HG03175 (cell line): ENCODE measurements around the gene RBKS.
A peak's percentile ranks its signal among the peaks of the same experiment; 100 is the strongest.
"Not testable (repeated sequence)": the region's sequence is repeated elsewhere in the genome, so short reads cannot be mapped to it uniquely, and the experiment has no call there.

Experiments used
- ATAC-seq: cut with Tn5 transposase; IDR thresholded peaks from one replicate; pipeline ENCODE4 v1.9.1; 2021; ENCODE audit warnings: mild to moderate bottlenecking, moderate library complexity; ENCODE audit not compliant: unreplicated experiment

RBKS gene

DNA sequence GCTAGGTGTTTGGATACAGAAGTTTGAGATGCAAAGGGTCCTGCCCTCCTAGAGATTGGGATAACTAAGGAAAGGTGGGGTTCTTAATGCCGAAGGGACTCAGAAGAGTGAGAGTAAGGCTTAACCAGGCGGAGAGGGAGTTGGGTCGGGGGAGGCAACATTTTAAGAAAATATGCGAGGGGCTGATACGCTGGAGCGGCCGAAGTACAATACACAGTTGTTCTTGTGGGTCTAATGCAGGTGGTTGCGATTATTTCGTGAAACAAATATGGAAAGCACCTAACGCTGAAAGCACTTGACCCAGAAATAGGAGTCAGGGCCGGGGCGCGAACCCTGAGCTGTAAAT lies 119.0 kb downstream of the RBKS start:
- ATAC-seq = peak; percentile 14

DNA sequence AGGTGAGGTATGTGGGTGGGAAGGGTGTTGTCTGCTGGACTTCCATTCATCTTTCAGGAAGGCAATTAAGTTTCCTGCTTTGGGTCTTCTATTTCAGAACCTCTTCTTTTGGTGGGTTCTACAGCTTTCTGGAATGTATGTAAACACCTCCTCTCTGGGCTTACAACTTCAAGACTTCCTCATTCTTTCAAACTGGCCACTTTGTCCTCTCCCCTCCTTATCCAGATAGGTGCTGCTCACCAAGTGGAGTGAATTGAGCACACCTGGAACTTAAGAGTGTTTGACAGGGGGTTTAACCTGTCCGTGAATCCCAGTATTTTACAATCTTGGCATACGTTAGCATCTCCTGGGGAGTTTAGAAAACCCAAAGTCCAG lies 123.9 kb downstream of the RBKS start:
- no peak for ATAC-seq

DNA sequence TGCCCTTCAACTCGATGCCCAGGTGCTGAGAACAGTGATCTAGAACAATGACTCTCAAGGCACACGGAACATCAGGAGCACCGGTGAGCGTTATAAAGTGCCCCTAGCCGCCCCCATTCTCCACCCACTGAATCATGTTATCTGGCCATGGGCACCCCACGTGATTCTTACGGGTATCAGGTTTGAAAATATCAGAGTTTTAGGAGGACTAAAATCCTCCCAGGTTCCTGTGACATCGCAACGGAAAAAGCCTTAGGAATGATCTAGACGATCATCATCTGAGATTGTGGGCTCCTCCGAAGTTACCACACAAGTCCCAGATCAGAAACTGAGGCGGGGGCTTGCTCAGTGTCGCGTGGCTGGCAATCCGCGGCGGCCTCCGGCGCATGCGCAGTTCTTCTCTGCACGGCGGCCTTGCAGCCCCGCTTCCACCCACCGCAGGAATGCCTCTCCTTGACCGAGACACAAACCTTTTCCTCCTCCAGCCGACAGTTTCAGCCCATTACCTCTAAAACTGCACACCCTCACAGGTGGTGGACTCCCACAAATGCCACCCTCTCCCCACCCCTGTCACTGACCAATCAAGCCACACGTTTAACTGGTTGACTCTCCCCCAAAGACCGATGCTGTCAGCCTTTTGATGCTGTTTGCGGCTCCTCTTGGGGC lies 124.4 kb downstream of the RBKS start:
- ATAC-seq = no peak

DNA sequence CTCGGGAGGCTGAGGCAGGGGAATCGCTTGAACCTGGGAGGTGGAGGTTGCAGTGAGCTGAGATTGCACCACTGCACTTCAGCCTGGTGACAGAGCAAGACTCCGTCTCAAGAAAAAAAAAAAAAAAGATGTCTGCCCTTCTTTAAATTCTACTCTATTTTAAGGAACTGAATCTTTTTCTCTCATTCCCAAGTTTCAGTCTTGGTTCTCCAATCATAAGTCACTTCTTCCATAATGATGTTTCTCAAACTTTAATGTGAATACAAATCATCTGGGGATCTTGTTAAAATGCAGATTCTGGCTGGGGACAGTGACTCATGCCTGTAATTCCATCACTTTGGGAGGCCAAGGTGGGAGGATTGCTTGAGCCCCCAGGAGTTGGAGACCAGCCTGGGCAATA lies 125.7 kb downstream of the RBKS start:
- ATAC-seq = not testable (repeated sequence)

DNA sequence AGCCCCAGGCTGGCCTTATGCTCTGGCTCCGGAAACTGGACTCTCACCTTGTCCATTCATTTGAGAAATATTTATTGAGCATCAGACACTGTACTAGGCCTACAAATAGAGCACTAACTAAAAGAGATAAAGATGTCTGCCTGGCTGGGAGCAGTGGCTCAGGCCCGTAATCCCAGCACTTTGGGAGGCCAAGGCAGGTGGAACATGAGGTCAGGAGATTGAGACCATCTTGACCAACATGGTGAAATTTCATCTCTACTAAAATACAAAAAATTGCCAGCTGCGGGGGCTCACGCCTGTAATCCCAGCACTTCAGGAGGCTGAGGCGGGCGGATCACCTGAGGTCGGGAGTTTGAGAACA lies 126.3 kb downstream of the RBKS start:
- ATAC-seq = no peak

- ATAC-seq = no peak
These were observed 127.0 kb downstream of the RBKS start for GRCh38 chr2:27762951-27763906.

- no peak for ATAC-seq
These were observed 133.4 kb downstream of the RBKS start for GRCh38 chr2:27756544-27757498.

- ATAC-seq = no peak
These were observed 134.1 kb downstream of the RBKS start for GRCh38 chr2:27756091-27756490.

DNA sequence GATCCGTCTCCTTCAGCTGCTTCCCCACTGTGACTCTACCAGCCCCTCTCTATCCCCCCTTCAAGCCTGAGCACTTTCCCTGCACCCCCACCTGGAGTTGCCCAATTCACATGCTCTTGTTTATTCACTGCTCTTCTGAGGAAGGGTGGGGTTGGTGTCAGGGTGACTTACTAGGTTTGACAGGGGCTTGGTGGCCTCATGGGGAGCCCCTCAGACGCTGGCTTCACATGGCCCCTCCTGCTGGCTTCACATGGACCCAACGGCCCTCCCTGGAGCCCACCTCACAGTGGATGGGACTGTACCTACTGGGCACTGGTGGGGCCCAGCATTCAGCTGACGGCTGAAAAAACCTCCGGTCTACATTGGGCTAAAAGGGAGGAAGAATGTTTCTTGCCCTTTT lies 135.4 kb downstream of the RBKS start:
- ATAC-seq = no peak

GRCh38 chr2:27754138-27754588 lies 136.0 kb downstream of the RBKS start:
- no peak for ATAC-seq

GRCh38 chr2:27752551-27753237 lies 137.5 kb downstream of the RBKS start:
- ATAC-seq = no peak

- no peak for ATAC-seq
These were observed 138.8 kb downstream of the RBKS start for GRCh38 chr2:27751377-27751776.

- ATAC-seq = not testable (repeated sequence)
These were observed 141.2 kb downstream of the RBKS start for GRCh38 chr2:27748803-27749554.

DNA sequence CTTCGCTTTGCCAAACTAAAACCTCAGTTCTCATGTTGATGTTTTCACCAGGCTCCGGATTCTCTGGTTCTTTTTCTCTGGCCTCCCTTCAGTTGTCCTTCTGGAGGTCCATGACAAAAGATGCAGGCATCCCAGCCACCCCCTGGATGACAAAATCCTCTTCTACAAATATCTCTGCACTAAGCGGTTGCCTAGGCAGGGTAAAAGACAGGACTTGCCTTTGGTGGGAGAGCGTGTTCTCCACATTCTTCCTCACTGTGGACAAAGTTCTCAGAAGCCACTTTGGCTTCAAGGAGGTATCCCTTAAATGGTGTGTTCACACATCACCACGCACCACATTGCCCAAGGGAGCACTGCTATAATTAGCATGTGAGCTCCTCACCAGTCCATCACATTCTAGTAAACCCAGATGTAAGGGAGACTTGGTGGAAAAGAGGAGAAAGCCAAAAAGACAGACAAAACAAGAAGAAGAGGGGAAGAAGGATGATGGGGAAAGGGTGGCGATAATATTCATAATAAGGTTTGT lies 142.3 kb downstream of the RBKS start:
- no peak for ATAC-seq

GRCh38 chr2:27746325-27746724 lies 143.9 kb downstream of the RBKS start:
- no peak for ATAC-seq

DNA sequence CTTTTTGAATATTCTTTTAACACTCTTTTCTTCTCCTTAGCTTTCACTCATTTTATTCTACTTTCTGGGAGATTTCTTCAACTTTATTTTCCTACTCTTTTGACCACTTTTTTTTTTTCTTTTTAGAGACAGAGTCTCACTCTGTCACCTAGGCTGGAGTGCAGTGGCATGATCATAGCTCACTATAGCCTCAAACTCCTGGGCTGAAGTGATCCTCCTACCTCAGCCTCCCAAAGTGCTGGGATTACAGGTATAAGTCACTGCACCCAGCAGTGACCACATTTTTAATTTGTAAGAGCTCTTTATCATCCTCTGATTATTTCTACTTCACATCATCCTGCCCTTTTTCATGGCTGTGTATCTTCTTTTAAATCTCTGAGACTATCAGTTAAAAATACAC lies 144.7 kb downstream of the RBKS start:
- not testable (repeated sequence) for ATAC-seq

GRCh38 chr2:27742571-27742970 lies 147.6 kb downstream of the RBKS start:
- no peak for ATAC-seq

DNA sequence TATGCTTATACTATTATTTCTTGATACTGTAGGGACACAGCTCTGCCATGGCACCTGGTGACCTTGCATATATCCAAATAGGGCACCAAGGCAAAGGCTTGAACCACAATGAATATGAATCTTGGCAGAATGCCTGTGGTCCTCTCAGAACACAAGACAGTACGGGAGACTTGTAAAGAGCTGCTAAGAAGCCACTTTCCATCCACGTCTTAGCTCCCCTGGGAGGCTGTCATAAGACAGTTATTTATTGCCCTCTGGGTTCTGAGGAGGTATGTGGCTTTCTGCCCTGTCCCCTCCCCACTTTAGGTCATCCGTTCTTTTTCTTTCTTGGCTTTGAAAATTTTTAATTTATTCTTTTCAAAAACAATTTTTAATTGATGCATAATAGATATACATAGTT lies 148.5 kb downstream of the RBKS start:
- ATAC-seq = no peak

DNA sequence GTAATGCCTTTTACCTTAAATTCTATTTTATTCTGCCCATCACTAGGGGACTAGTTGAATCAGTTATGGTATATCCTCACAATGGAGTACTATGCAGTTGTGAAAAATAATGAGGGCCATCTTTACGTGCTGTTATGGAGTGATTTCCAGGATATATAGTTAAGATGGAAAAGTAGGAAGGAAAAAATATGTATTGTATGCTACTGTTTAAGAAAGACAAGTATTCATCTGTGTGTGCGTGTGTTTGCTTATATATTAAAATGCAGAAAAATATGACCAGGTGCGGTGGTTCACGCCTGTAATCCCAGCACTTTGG lies 151.2 kb downstream of the RBKS start:
- ATAC-seq = no peak
